ENCODE results near the gene F2R. TPM values are rescaled to one million over a fixed set of nuclear protein-coding genes. Genes with fewer than 3 reads are reported as not detected.

Gene F2R
- total and polyA plus RNA-seq, 10 of the 15 experiments (the other 5 are each of a cell fraction or from before 2014, with no cell fraction given), result 1.8 to 75.4 (median 8.0) TPM

DNA sequence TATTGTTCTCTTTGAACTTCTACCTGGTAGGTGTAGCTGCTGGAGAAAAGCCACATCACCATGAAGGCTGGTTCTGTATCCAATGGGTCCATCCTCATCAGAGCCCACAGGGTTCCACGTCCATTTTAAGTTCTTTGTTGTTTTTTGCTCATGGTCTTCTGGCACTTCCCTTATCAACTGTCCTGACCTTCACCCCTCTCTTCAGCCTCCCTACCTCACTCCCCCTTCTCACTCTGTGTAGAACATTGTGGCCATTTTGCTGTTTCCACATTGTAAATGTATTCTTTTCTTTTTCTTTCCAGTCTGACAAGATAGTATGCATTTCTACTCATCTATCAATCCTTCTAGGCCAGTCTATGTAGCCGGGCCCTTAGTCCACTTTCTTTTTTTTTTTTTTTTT is 48.4 kb upstream of the F2R start (continued):
- TF ChIP-seq, protein P1, sequence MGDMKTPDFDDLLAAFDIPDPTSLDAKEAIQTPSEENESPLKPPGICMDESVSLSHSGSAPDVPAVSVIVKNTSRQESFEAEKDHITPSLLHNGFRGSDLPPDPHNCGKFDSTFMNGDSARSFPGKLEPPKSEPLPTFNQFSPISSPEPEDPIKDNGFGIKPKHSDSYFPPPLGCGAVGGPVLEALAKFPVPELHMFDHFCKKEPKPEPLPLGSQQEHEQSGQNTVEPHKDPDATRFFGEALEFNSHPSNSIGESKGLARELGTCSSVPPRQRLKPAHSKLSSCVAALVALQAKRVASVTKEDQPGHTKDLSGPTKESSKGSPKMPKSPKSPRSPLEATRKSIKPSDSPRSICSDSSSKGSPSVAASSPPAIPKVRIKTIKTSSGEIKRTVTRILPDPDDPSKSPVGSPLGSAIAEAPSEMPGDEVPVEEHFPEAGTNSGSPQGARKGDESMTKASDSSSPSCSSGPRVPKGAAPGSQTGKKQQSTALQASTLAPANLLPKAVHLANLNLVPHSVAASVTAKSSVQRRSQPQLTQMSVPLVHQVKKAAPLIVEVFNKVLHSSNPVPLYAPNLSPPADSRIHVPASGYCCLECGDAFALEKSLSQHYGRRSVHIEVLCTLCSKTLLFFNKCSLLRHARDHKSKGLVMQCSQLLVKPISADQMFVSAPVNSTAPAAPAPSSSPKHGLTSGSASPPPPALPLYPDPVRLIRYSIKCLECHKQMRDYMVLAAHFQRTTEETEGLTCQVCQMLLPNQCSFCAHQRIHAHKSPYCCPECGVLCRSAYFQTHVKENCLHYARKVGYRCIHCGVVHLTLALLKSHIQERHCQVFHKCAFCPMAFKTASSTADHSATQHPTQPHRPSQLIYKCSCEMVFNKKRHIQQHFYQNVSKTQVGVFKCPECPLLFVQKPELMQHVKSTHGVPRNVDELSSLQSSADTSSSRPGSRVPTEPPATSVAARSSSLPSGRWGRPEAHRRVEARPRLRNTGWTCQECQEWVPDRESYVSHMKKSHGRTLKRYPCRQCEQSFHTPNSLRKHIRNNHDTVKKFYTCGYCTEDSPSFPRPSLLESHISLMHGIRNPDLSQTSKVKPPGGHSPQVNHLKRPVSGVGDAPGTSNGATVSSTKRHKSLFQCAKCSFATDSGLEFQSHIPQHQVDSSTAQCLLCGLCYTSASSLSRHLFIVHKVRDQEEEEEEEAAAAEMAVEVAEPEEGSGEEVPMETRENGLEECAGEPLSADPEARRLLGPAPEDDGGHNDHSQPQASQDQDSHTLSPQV (IDR thresholded peaks at IDR 0.05), result no peak
- TF ChIP-seq NFYB (IDR thresholded peaks at IDR 0.05; ENCODE audit: insufficient read depth, low read depth, low read length) (no peak), MYC (IDR thresholded peaks at IDR 0.05; ENCODE audit: insufficient read depth, insufficient read length, insufficient replicate concordance, low read length, severe bottlenecking) (no peak)

DNA sequence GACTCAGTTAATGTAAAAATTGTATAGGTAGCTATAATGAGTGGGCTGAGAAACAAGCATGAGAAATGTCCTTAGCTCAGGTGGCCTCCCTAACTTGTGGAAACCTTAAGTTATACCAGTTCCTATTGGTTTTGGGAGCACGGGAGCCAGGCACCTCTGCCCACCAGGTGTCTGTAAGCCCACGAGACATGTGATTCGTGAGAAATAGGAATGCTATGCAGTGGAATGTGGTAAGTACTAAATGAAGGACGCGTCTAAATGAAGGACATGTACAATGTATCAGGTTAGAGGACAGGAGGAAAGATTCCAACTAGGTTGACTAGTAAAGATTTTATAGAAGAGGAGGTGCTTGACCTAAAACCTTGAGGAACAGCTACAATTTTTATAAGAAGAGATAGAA is 46.7 kb upstream of the F2R start:
- no peak for TF ChIP-seq CREB1 (IDR thresholded peaks at IDR 0.05; ENCODE audit: low read depth)
- TF ChIP-seq YY1 (IDR thresholded peaks at IDR 0.05; ENCODE audit: low read depth, low read length), result no peak
- no peak for TF ChIP-seq EGR1 (IDR thresholded peaks at IDR 0.05; ENCODE audit: borderline replicate concordance in 1 of 2, low read depth in 2 of 2, low read length in 2 of 2)
- TF ChIP-seq RAD51 (IDR thresholded peaks at IDR 0.05), result no peak
- no peak for TF ChIP-seq HCFC1 (IDR thresholded peaks at IDR 0.05; ENCODE audit: low read length)
- no peak for TF ChIP-seq SREBF1 (IDR thresholded peaks at IDR 0.05; ENCODE audit: low read length)
- Histone ChIP-seq H3K4me2 (ENCODE audit: control insufficient read depth, insufficient read depth) (no peak overlapping the region), H3K4me1 (ENCODE audit: control insufficient read depth, insufficient read depth, low read length) (no peaks in the 10 kb centered on the region), H3K4me3 (no peak overlapping the region), H2AFZ (ENCODE audit: control insufficient read depth, low read depth, low read length) (no peak overlapping the region), H3K27me3 (replicated peaks in 1 of 2; ENCODE audit: control insufficient read depth in 2 of 2, insufficient read depth in 2 of 2, low read length in 1 of 2) (no peaks in the 10 kb centered on the region), H3K27ac (ENCODE audit: control insufficient read depth, insufficient read depth) (no peak overlapping the region), H3K79me2 (ENCODE audit: control insufficient read depth, insufficient read depth, low read length) (no peaks in the 10 kb centered on the region), H3K36me3 (ENCODE audit: control insufficient read depth in 2 of 2, insufficient read depth in 2 of 2, low read length in 1 of 2) (peaks cover 0 to 2% of the 10 kb centered on the region in 2 experiments; a peak in 1 of 4 replicates), H3K9ac (ENCODE audit: control insufficient read depth, insufficient read depth, low read length) (no peak overlapping the region), H4K20me1 (ENCODE audit: control insufficient read depth, insufficient read depth) (no peaks in the 10 kb centered on the region), H3K9me3 (replicated peaks; ENCODE audit: control insufficient read depth, insufficient read depth, low read length) (no peaks in the 10 kb centered on the region)
- ChIA-PET SMC1A (ENCODE audit: uncharacterized antibody, unreplicated experiment) (interaction anchor here (1.2 to 2.5 kb wide), 5 partner anchors 9 to 255 kb away, joined by 3 to 8 read pairs (median 3); no protein-coding TSS in a partner anchor), CTCF (interaction anchor here (3.4 kb wide), 1 partner anchor 105 kb away, joined by 10 read pairs; no protein-coding TSS in a partner anchor), POLR2A (no interaction called here), RAD21 (ENCODE audit: unreplicated experiment) (interaction anchor here (1.2 kb wide), 1 partner anchor 105 kb away, joined by 4 read pairs; no protein-coding TSS in a partner anchor)
- DNase-seq (ENCODE audit: low read depth, low spot score) (no peak), FAIRE-seq (no peak), ATAC-seq (no peak)
- intact Hi-C loops (cut with micrococcal nuclease; ENCODE audit: unreplicated experiment), result loop anchor here (10.0 kb wide), 1 partner anchor 1304 kb away; no protein-coding TSS in a partner anchor
- WGBS (ENCODE audit: insufficient coverage, insufficient replicate concordance, low lambda C conversion rate, missing lambda C conversion rate), result 76% methylated on average over 5 of the region's 5 CpGs
- no TSS peak for BruUV-seq (replicated peaks)
- in situ Hi-C loops (cut with MboI), result no loop called here
